CD4-positive, CD25-positive, alpha-beta regulatory T cell (primary cell): ENCODE measurements around the gene LANCL2. TPM values are rescaled to one million over a fixed set of nuclear protein-coding genes. Genes with fewer than 3 reads are reported as not detected.
A peak's percentile ranks its signal among the peaks of the same experiment; 100 is the strongest.

Experiments used
- ATAC-seq, 2 donors: fragments of 150-1000 bp; cut with Tn5 transposase; one replicate each; pipeline ENCODE4 v1.10.0; 2021; ENCODE audit warnings: low read depth in 2 of 2, moderate number of reproducible peaks in 2 of 2, moderate library complexity in 1 of 2
- DNase-seq, 3 donors: peaks; one replicate each; pipeline versions ENCODE4 v3.0.0 to v3.0.0-alpha.2; 2012 to 2022; ENCODE audit warnings: mixed read lengths in 1 of 3
- H3K27ac ChIP-seq: one replicate; pipeline ENCODE4 v1.7.0; 2013; ENCODE audit warnings: mild to moderate bottlenecking, low read length; ENCODE audit not compliant: insufficient read depth, poor library complexity, severe bottlenecking
- H3K27me3 ChIP-seq: one replicate; pipeline ENCODE4 v1.7.0; 2013; ENCODE audit warnings: low read length; ENCODE audit not compliant: control insufficient read depth, insufficient read depth
- H3K36me3 ChIP-seq: one replicate; pipeline ENCODE4 v1.7.0; 2013; ENCODE audit warnings: mild to moderate bottlenecking, low read length, moderate library complexity; ENCODE audit not compliant: control insufficient read depth, insufficient read depth
- H3K4me1 ChIP-seq: 2 replicates; pipeline ENCODE4 v1.7.0; 2013; ENCODE audit warnings: mild to moderate bottlenecking, low read length; ENCODE audit not compliant: insufficient read depth, control insufficient read depth, poor library complexity, severe bottlenecking
- H3K4me3 ChIP-seq: one replicate; pipeline ENCODE4 v1.7.0; 2013; ENCODE audit warnings: low read depth, mild to moderate bottlenecking, low read length, moderate library complexity
- H3K9me3 ChIP-seq, 2 experiments: 1 replicate in 1 of 2; 2 replicates in 1 of 2; pipeline ENCODE4 v1.7.0; 2013; ENCODE audit warnings: low read length in 2 of 2, mild to moderate bottlenecking in 1 of 2, moderate library complexity in 1 of 2; ENCODE audit not compliant: control insufficient read depth in 2 of 2
- H3K27ac Mint-ChIP-seq, 3 donors: one replicate each; pipeline ENCODE4 v1.8.0; 2020 to 2022; ENCODE audit warnings: mild to moderate bottlenecking in 3 of 3, mixed read lengths in 3 of 3, moderate library complexity in 2 of 3
- H3K27me3 Mint-ChIP-seq: one replicate; pipeline ENCODE4 v1.8.0; 2022; ENCODE audit warnings: mild to moderate bottlenecking, mixed read lengths
- H3K36me3 Mint-ChIP-seq: one replicate; pipeline ENCODE4 v1.8.0; 2020; ENCODE audit warnings: mixed read lengths
- H3K4me1 Mint-ChIP-seq, 4 donors: one replicate each; pipeline ENCODE4 v1.8.0; 2020 to 2022; ENCODE audit warnings: mixed read lengths in 4 of 4, mild to moderate bottlenecking in 1 of 4
- H3K4me3 Mint-ChIP-seq, 4 donors: one replicate each; pipeline ENCODE4 v1.8.0; 2020 to 2022; ENCODE audit warnings: mild to moderate bottlenecking in 4 of 4, mixed read lengths in 4 of 4, moderate library complexity in 3 of 4
- H3K9me3 Mint-ChIP-seq, 7 donors: one replicate each; pipeline ENCODE4 v1.8.0; 2020 to 2022; ENCODE audit warnings: mixed read lengths in 7 of 7, mild to moderate bottlenecking in 3 of 7, moderate library complexity in 2 of 7
- polyA plus RNA-seq, 4 donors: library from polyadenylated mRNA; unstranded; fragments of 300-500 nt; fragmentation: Illumina TruSeq; gene quantifications; one replicate each; pipeline ENCODE4 v1.2.3, GENCODE V29; 2021
- total RNA-seq: library from RNA; stranded (reverse); gene quantifications from one replicate; pipeline ENCODE4 v1.2.3, GENCODE V29; 2022

Gene LANCL2
- total and polyA plus RNA-seq, 5 donors from 2014 or later, result 7.6 to 11.7 (median 10.4) TPM

DNA sequence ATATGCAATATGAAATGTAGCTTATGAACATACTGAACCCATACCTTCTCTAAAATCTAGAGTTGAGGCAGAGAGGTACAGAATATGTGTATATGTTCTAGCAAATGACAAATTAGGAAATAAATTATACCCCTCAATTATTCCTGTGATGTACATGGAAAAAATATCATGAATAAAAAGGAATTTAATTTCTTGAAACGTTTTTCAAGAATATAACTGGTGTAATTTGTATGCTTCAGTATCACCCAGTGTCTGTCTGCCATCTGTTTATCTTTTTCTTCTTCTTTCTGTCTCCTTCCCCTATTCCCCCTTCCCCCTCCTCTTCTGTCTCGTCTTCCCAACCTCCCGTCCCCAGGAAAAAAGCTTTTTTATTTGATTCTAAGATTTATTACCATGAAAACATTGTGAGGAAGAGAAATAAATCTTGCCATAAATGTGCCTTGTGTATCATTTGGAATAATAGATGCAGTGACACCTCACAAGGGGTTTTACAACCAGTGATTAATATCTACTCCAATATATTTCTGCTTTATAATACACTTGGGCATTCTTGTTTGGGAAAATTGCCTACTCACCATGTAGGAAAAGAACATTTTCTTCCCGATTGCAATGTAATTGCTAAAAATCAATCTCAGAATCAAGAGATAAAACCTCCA, 12.2 kb downstream of the LANCL2 start:
- Histone ChIP-seq H3K36me3 (no peaks in the 10 kb centered on the region), H3K4me1 (no peaks in the 10 kb centered on the region), H3K27me3 (no peaks in the 10 kb centered on the region), H3K9me3 (no peaks in the 10 kb centered on the region), H3K27ac (no peak overlapping the region), H3K4me3 (no peak overlapping the region)
- Mint-ChIP-seq H3K36me3 (peaks cover 3% of the 10 kb centered on the region), H3K4me1 (peaks cover 6 to 13% (median 6%) of the 10 kb centered on the region in 4 donors), H3K4me3 (no peak overlapping the region), H3K27me3 (no peaks in the 10 kb centered on the region), H3K27ac (no peak overlapping the region), H3K9me3 (peaks cover 0 to 2% (median 0%) of the 10 kb centered on the region in 7 donors)
- ATAC-seq, result no peak
- no peak for DNase-seq

DNA sequence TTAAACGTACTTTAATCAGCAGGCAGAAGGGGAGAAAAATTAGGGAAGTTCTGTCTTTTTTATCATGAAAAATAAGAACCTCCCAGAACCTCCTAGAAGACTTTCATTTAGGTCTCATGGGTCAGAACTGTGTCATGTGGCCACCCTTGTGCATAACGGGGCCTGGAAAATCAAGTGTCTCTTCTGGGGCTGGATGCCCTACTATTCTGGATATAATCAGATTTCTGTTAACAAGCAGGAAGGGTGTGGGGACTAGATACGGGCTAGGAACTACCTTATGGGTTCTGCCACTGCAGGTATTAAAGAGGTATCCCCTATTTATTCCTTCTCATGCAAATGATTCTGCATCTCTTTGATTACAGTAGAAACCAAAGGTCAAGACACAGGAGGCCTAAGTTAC, 14.1 kb downstream of the LANCL2 start:
- H3K27ac ChIP-seq, result no peak overlapping the region
- no peaks in the 10 kb centered on the region for H3K36me3 Mint-ChIP-seq
- no peaks in the 10 kb centered on the region for H3K36me3 ChIP-seq
- ATAC-seq, result no peak
- no peak for DNase-seq
- no peaks in the 10 kb centered on the region for H3K27me3 ChIP-seq
- H3K27me3 Mint-ChIP-seq, result no peaks in the 10 kb centered on the region
- H3K9me3 Mint-ChIP-seq, result peaks cover 0 to 10% (median 3%) of the 10 kb centered on the region in 7 donors
- no peak overlapping the region for H3K4me3 Mint-ChIP-seq
- H3K4me1 ChIP-seq, result no peaks in the 10 kb centered on the region
- H3K4me1 Mint-ChIP-seq, result peaks cover under 1 to 13% (median 7%) of the 10 kb centered on the region in 4 donors
- no peak overlapping the region for H3K4me3 ChIP-seq
- H3K9me3 ChIP-seq, result no peaks in the 10 kb centered on the region
- no peak overlapping the region for H3K27ac Mint-ChIP-seq

GRCh38 chr7:55381189-55381588, 16.1 kb downstream of the LANCL2 start:
- H3K9me3 ChIP-seq, result peaks cover 0 to 9% of the 10 kb centered on the region in 2 experiments
- H3K36me3 ChIP-seq, result no peaks in the 10 kb centered on the region
- peaks cover 0 to 18% (median 9%) of the 10 kb centered on the region in 7 donors for H3K9me3 Mint-ChIP-seq
- DNase-seq (no peak), ATAC-seq (no peak)
- H3K4me3 ChIP-seq, result no peak overlapping the region
- no peak overlapping the region for H3K27ac Mint-ChIP-seq
- H3K27ac ChIP-seq, result no peak overlapping the region
- H3K27me3 Mint-ChIP-seq, result no peaks in the 10 kb centered on the region
- no peaks in the 10 kb centered on the region for H3K4me1 ChIP-seq
- H3K4me1 Mint-ChIP-seq, result peaks cover 0 to 13% (median 7%) of the 10 kb centered on the region in 4 donors
- H3K4me3 Mint-ChIP-seq, result no peak overlapping the region
- H3K36me3 Mint-ChIP-seq, result peaks cover 4% of the 10 kb centered on the region
- no peaks in the 10 kb centered on the region for H3K27me3 ChIP-seq

DNA sequence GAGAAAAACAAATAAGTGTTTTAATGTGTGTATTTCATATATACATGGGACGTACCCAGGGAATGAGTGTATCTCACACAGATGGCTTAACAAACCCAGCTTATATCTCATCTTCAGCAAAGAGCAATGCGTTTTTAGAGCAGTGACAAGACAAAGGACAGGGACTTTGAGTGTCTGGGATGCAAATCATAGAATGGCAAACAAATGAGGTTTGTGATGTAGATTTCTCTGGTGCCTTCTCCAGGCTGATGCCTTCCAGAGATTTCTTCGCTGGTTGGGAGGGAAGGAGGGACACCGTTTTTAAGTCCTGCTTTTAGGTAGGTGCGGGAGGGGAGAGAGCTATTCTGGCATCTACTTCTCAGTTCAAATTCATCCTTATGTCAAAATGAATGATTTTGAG, 16.6 kb downstream of the LANCL2 start:
- peaks cover 0 to 13% (median 6%) of the 10 kb centered on the region in 4 donors for H3K4me1 Mint-ChIP-seq
- Histone ChIP-seq H3K27me3 (no peaks in the 10 kb centered on the region), H3K9me3 (peaks cover 3 to 14% of the 10 kb centered on the region in 2 experiments), H3K27ac (no peak overlapping the region), H3K4me3 (no peak overlapping the region), H3K4me1 (no peaks in the 10 kb centered on the region), H3K36me3 (no peaks in the 10 kb centered on the region)
- H3K27me3 Mint-ChIP-seq, result no peaks in the 10 kb centered on the region
- no peak overlapping the region for H3K27ac Mint-ChIP-seq
- DNase-seq (no peak), ATAC-seq (no peak)
- no peak overlapping the region for H3K4me3 Mint-ChIP-seq
- peaks cover 6% of the 10 kb centered on the region for H3K36me3 Mint-ChIP-seq
- H3K9me3 Mint-ChIP-seq, result peaks cover 3 to 23% (median 12%) of the 10 kb centered on the region in 7 donors

- Histone ChIP-seq H3K36me3 (no peaks in the 10 kb centered on the region), H3K27me3 (no peaks in the 10 kb centered on the region), H3K9me3 (peaks cover 9 to 19% of the 10 kb centered on the region in 2 experiments), H3K27ac (no peak overlapping the region), H3K4me3 (no peak overlapping the region), H3K4me1 (no peaks in the 10 kb centered on the region)
- Mint-ChIP-seq H3K4me3 (no peak overlapping the region), H3K4me1 (peaks cover 0 to 13% (median 6%) of the 10 kb centered on the region in 4 donors), H3K27me3 (no peaks in the 10 kb centered on the region), H3K36me3 (peaks cover 11% of the 10 kb centered on the region), H3K9me3 (peaks cover 4 to 28% (median 17%) of the 10 kb centered on the region in 7 donors), H3K27ac (peak overlapping the region in 1 of 3 donors; percentile 57)
- no peak for ATAC-seq
- no peak for DNase-seq
Measured at GRCh38 chr7:55382251-55382650, 17.1 kb downstream of the LANCL2 start.

GRCh38 chr7:55386541-55386940, 21.4 kb downstream of the LANCL2 start:
- ATAC-seq (no peak), DNase-seq (no peak)
- Histone ChIP-seq H3K27ac (no peak overlapping the region), H3K36me3 (no peaks in the 10 kb centered on the region), H3K9me3 (peaks cover 15 to 32% of the 10 kb centered on the region in 2 experiments), H3K4me3 (no peak overlapping the region), H3K4me1 (no peaks in the 10 kb centered on the region), H3K27me3 (no peaks in the 10 kb centered on the region)
- Mint-ChIP-seq H3K9me3 (peaks cover 4 to 34% (median 17%) of the 10 kb centered on the region in 7 donors), H3K4me1 (peaks cover 0 to 6% (median 2%) of the 10 kb centered on the region in 4 donors), H3K4me3 (no peak overlapping the region), H3K27me3 (no peaks in the 10 kb centered on the region), H3K27ac (no peak overlapping the region), H3K36me3 (peaks cover 22% of the 10 kb centered on the region)

DNA sequence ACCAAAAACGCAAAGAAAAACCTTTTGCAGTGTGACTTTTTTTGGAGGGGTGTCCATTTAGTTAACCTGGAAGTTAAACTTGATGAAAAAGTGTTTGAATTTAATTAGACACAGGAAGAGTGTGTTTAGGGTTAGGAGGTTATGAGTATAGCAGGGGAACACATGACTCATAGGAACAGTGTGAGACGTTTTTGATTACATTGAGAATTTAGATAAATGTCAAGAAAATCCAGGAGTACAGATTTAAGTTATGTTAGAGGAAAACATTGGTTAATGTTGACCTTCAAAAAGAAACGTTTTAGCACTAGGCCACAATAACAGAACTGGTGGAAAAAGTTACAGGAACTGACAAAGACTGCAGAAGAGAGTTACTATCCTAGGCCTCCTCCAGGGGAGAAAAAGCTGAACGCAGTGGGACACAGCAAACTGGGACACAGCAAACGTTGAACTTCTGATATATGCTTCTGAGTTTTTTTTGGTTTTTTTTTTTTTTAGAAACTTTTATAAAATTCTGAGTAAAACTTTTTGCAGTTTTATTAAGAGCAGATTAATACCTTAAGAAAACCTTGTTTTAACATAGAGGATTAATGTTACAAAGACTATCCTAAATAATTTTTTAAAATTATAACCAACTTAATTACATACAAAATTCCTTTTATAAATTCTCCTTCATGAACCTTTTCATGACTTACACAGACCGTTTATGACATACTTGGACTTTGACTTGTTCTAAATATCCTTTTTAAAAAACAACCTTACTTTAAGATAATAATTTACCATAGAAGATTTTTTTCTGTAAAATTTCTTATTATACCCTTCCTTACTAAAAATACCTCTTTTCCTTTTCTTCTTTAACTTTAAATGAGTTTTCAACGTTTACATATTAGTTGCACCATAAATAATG, 22.2 kb downstream of the LANCL2 start:
- Histone ChIP-seq H3K9me3 (peaks cover 15 to 32% of the 10 kb centered on the region in 2 experiments), H3K27me3 (no peaks in the 10 kb centered on the region), H3K4me3 (no peak overlapping the region), H3K4me1 (no peaks in the 10 kb centered on the region), H3K27ac (no peak overlapping the region), H3K36me3 (no peaks in the 10 kb centered on the region)
- Mint-ChIP-seq H3K4me1 (peaks cover 0 to 4% (median 0%) of the 10 kb centered on the region in 4 donors), H3K27me3 (no peaks in the 10 kb centered on the region), H3K36me3 (peaks cover 22% of the 10 kb centered on the region), H3K4me3 (no peak overlapping the region), H3K27ac (no peak overlapping the region), H3K9me3 (peaks cover 4 to 34% (median 17%) of the 10 kb centered on the region in 7 donors)
- peak in 1 of 3 donors; percentile 30 for DNase-seq
- ATAC-seq, result no peak
